GM12878 (cell line): ENCODE measurements around the gene TDRKH.

Source experiments
- CBFB ChIP-seq: IDR thresholded peaks from 2 replicates; pipeline ENCODE4 v1.6.1; 2016; ENCODE audit warnings: antibody characterized with exemption, low read depth
- CHD1 ChIP-seq: IDR thresholded peaks from 2 replicates; pipeline ENCODE4 v1.6.1; 2012; ENCODE audit warnings: low read depth, low read length, improper control_type of control experiment
- MEF2A ChIP-seq: IDR thresholded peaks from 2 replicates; pipeline ENCODE4 v1.6.1; 2011; ENCODE audit warnings: low read depth, mild to moderate bottlenecking, low read length, moderate library complexity; ENCODE audit not compliant: insufficient read depth
- NR2C1 ChIP-seq: fragments of 450-650 bp; IDR thresholded peaks from 2 replicates; pipeline ENCODE4 v1.6.1; 2017; ENCODE audit warnings: antibody characterized with exemption, mild to moderate bottlenecking, moderate library complexity
- POU2F2 ChIP-seq: IDR thresholded peaks from 3 replicates; pipeline ENCODE4 v1.6.1; 2011; ENCODE audit warnings: low read depth, mild to moderate bottlenecking, low read length, borderline replicate concordance
- ZNF274 ChIP-seq: IDR thresholded peaks from one replicate; pipeline ENCODE4 v1.8.0; 2011; ENCODE audit not compliant: insufficient read length, insufficient read depth
- ZNF384 ChIP-seq: IDR thresholded peaks from 2 replicates; pipeline ENCODE4 v1.6.1; 2012; ENCODE audit warnings: low read depth, mild to moderate bottlenecking, low read length, improper control_type of control experiment, borderline replicate concordance
- TF ChIP-seq, protein P1 (sequence below), 3 experiments: IDR thresholded peaks in 2 of 3; conservative IDR thresholded peaks in 1 of 3; 2 replicates each; pipeline ENCODE4 v1.5.1; 2011; ENCODE audit warnings: low read depth in 3 of 3, low read length in 3 of 3, mild to moderate bottlenecking in 3 of 3, control low read depth in 2 of 3, moderate library complexity in 2 of 3, inconsistent platforms in 1 of 3, mixed read lengths in 1 of 3; ENCODE audit not compliant: control insufficient read depth in 2 of 3, insufficient read depth in 1 of 3; ENCODE audit errors: extremely low read depth in 1 of 3

DNA sequence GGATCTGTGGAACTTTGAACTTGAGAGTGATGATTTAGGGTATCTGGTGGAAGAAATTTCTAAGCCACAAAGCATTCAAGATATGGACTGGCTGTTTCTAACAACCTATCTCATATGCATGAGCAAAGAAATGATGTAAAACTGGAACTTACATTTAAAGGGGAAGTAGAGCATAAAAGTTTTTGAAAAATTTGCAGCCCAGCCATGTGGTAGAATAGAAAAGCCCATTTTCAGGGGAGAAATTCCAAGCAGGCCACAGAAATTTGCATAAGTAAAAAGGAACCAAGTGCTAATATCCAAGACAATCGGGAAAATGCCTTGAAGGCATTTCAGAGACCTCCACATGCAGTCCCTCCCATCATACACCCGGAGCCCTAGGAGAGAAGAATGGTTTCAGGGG, 53.3 kb downstream of the TDRKH start:
- TF ChIP-seq MEF2A (no peak), CBFB (no peak), CHD1 (no peak), ZNF384 (no peak), ZNF274 (no peak), NR2C1 (no peak), POU2F2 (no peak)
- TF ChIP-seq, protein P1, sequence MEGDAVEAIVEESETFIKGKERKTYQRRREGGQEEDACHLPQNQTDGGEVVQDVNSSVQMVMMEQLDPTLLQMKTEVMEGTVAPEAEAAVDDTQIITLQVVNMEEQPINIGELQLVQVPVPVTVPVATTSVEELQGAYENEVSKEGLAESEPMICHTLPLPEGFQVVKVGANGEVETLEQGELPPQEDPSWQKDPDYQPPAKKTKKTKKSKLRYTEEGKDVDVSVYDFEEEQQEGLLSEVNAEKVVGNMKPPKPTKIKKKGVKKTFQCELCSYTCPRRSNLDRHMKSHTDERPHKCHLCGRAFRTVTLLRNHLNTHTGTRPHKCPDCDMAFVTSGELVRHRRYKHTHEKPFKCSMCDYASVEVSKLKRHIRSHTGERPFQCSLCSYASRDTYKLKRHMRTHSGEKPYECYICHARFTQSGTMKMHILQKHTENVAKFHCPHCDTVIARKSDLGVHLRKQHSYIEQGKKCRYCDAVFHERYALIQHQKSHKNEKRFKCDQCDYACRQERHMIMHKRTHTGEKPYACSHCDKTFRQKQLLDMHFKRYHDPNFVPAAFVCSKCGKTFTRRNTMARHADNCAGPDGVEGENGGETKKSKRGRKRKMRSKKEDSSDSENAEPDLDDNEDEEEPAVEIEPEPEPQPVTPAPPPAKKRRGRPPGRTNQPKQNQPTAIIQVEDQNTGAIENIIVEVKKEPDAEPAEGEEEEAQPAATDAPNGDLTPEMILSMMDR (IDR thresholded peaks at IDR 0.05 in 2 of 3, conservative IDR thresholded peaks at IDR 0.05 in 1 of 3; ENCODE audit: control insufficient read depth in 2 of 3, extremely low read depth in 1 of 3, insufficient read depth in 1 of 3, low read depth in 3 of 3, low read length in 3 of 3), result no peak
